Heart left ventricle (tissue), 16 donors: ENCODE data around the gene ABCA13. TPM values are rescaled to one million over a fixed set of nuclear protein-coding genes. Genes with fewer than 3 reads are reported as not detected.

Experiments
- ATAC-seq, 4 donors: fragments of 200-7000 bp; cut with Tn5 transposase; one replicate each; pipeline ENCODE4 v1.9.1; 2020 to 2022; ENCODE audit warnings: moderate library complexity in 4 of 4, mild to moderate bottlenecking in 3 of 4, moderate number of reproducible peaks in 1 of 4
- DNase-seq, 5 donors: peaks; one replicate each; pipeline ENCODE4 v3.0.0-alpha.2; 2020
- H3K27ac ChIP-seq, 12 donors: fragments of 200-600 bp; sonication (generic) in 4 of 12; one replicate each; pipeline versions ENCODE4 v1.5.0 to v1.8.0; 2016 to 2022; ENCODE audit warnings: mild to moderate bottlenecking in 2 of 12
- H3K27me3 ChIP-seq, 9 donors: fragments of 200-600 bp; sonication (generic) in 2 of 9; one replicate each; pipeline versions ENCODE4 v1.5.1 to v1.8.0; 2016 to 2022; ENCODE audit warnings: mild to moderate bottlenecking in 3 of 9
- H3K36me3 ChIP-seq, 9 donors: fragments of 200-600 bp; sonication (generic) in 2 of 9; one replicate each; pipeline versions ENCODE4 v1.5.0 to v1.8.0; 2018 to 2022; ENCODE audit warnings: mild to moderate bottlenecking in 2 of 9
- H3K4me1 ChIP-seq, 12 donors: fragments of 200-600 bp; sonication (generic) in 4 of 12; one replicate each; pipeline versions ENCODE4 v1.5.0 to v1.8.0; 2016 to 2022; ENCODE audit warnings: mild to moderate bottlenecking in 3 of 12
- H3K4me3 ChIP-seq, 12 donors: fragments of 200-600 bp; sonication (generic) in 4 of 12; one replicate each; pipeline versions ENCODE4 v1.5.0 to v1.8.0; 2017 to 2022; ENCODE audit warnings: mild to moderate bottlenecking in 9 of 12, moderate library complexity in 4 of 12
- H3K9me3 ChIP-seq, 12 donors: fragments of 200-600 bp; sonication (generic) in 4 of 12; one replicate each; pipeline versions ENCODE4 v1.5.0 to v1.8.0; 2016 to 2022; ENCODE audit warnings: mild to moderate bottlenecking in 1 of 12
- POLR2A ChIP-seq, 2 donors: fragments of 450-650 bp; IDR thresholded peaks; one replicate each; pipeline ENCODE4 v1.6.1; 2017; ENCODE audit warnings: antibody characterized with exemption in 2 of 2, mild to moderate bottlenecking in 2 of 2, moderate library complexity in 2 of 2
- WGBS, 4 donors: extraction: QIAGEN DNeasy Blood & Tissue Kit in 2 of 4; methylation state at CpG; one replicate each; pipeline versions ENCODE4 v1.1.5 to v1.1.7; 2013 to 2018; 5-methylcytosine and 5-hydroxymethylcytosine counted together
- intact Hi-C, 10 donors: fragments of 100-400 bp; cut with DNase I; formaldehyde crosslinking; loops; one replicate each; pipeline versions ENCODE4 v1.11.1 to v1.14.2; 2022
- polyA plus RNA-seq, 2 donors: library from polyadenylated mRNA; stranded (reverse); fragments of 200-250 nt; gene quantifications; one replicate each; pipeline ENCODE4 v1.2.3, GENCODE V29; 2013
- total RNA-seq, 9 donors: library from RNA; depleted of rRNA in 2 of 9; stranded (reverse); fragments of >200 nt in 2 of 9; fragmentation: NEBNext Ultra II Directional in 3 of 9; extraction: Animal tissue kit (Norgen Biotek cat#: 25700) in 3 of 9; gene quantifications; one replicate each; pipeline versions ENCODE4 v1.1.0 to v1.2.4, GENCODE V29; 2016 to 2023
- TF ChIP-seq, protein P1 (sequence below), 12 donors: fragments of 200-600 bp; sonication (generic) in 4 of 12; IDR thresholded peaks; one replicate each; pipeline versions ENCODE4 v1.5.0 to v1.8.0; 2018 to 2022; ENCODE audit warnings: antibody characterized with exemption in 12 of 12, mild to moderate bottlenecking in 5 of 12
- donor health status: ischemic (EF 13 %, LVEDD 7.1; RV severe dilation, severe dysfunction).
- donor health status: healthy with polysubstance abuse.
- donor health status: DM: no; HTN: yes; CAD: no.
- donor health status: DM: no; HTN: no; CAD: no.
- donor health status: ischemic (EF 25% LVEDD 6.9; RV normal size, moderate dysfunction).
- donor health status: ischemic (EF 25% LVEDD 5.7; RV mildly dilated, moderate dysfunction).
- donor health status: healthy.
- donor health status: DM: yes; HTN: yes; CAD: no.
- donor health status: ischemic (EF 35%, LVEDD 5.7; RV mildly dilated, moderate dysfunction).
- donor health status: nonischemic (EF 11% LVEDD 7.7; RV severe dilation, severe dysfunction).
- donor health status: DM: yes; HTN: yes; CAD: no.
- donor health status: PGD.
- donor health status: ischemic (EF 29% LVEDD 5.4; RV normal size, mild dysfunction).
- donor health status: nonischemic (EF 23%, LVEDD 6.1; RV moderate dilation, normal function).

Gene ABCA13
- total and polyA plus RNA-seq, 11 donors: 0.01 to 0.29 (median 0.07) TPM; not detected in 3

DNA sequence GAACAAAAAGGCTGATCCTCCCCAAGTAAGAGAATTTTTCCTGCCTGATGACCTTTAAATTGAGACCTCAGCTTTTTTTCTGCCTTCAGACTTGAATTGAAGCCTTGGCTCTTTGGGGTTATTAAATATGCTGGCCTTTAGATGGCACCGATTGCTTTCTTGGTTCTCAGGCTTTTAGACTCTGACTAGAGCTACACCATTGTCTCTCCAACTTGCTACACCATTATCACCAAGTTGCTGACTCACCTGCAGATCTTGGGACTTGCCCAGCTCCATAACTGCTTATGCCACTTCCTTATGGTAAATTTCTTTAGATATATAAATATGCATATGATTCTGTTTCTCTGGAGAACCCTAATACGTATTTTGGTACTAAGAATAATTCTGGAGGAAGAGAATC is 3.1 kb upstream of the ABCA13 start:
- no peaks in the 10 kb centered on the region for H3K4me1 ChIP-seq
- no peak overlapping the region for H3K27ac ChIP-seq
- WGBS, 4 donors: 54 to 86% (median 63%) methylated on average over 2 of the region's 2 CpGs
- ATAC-seq: no peak
- H3K9me3 ChIP-seq: no peaks in the 10 kb centered on the region
- intact Hi-C loops: no loop called here
- no peak for TF ChIP-seq POLR2A (IDR thresholded peaks at IDR 0.05)
- TF ChIP-seq, protein P1, sequence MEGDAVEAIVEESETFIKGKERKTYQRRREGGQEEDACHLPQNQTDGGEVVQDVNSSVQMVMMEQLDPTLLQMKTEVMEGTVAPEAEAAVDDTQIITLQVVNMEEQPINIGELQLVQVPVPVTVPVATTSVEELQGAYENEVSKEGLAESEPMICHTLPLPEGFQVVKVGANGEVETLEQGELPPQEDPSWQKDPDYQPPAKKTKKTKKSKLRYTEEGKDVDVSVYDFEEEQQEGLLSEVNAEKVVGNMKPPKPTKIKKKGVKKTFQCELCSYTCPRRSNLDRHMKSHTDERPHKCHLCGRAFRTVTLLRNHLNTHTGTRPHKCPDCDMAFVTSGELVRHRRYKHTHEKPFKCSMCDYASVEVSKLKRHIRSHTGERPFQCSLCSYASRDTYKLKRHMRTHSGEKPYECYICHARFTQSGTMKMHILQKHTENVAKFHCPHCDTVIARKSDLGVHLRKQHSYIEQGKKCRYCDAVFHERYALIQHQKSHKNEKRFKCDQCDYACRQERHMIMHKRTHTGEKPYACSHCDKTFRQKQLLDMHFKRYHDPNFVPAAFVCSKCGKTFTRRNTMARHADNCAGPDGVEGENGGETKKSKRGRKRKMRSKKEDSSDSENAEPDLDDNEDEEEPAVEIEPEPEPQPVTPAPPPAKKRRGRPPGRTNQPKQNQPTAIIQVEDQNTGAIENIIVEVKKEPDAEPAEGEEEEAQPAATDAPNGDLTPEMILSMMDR (IDR thresholded peaks at IDR 0.05): no peak
- no peak overlapping the region for H3K4me3 ChIP-seq
- no peaks in the 10 kb centered on the region for H3K27me3 ChIP-seq
- H3K36me3 ChIP-seq: no peaks in the 10 kb centered on the region
- DNase-seq: no peak

DNA sequence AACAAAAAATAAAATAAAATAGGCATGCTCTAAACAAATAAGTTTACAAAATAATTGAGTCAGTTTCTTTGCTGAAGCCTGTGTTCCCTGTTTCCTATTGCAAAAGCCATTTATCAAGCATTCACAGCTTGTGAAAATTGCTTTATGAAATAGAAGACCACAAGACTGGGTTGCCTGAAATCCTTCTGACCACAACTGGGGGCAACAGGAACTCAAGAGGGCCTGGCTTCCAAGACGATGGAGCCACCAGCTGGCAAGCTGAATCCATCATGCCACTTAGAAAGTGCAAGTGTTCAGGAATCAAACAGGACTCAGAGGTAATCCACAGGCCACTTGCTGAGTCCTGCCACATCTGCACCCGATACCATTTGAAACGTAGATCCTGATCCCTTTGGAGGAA is 752 bp upstream of the ABCA13 start:
- H3K4me1 ChIP-seq: no peaks in the 10 kb centered on the region
- H3K9me3 ChIP-seq: no peaks in the 10 kb centered on the region
- H3K4me3 ChIP-seq: no peak overlapping the region
- intact Hi-C loops: no loop called here
- ATAC-seq (no peak), DNase-seq (no peak)
- WGBS, 4 donors: 72 to 81% (median 76%) methylated on average over 3 of the region's 3 CpGs
- H3K27ac ChIP-seq: no peak overlapping the region
- no peaks in the 10 kb centered on the region for H3K36me3 ChIP-seq
- H3K27me3 ChIP-seq: no peaks in the 10 kb centered on the region
- TF ChIP-seq POLR2A (IDR thresholded peaks at IDR 0.05): no peak
- TF ChIP-seq, protein P1 (IDR thresholded peaks at IDR 0.05): no peak

DNA sequence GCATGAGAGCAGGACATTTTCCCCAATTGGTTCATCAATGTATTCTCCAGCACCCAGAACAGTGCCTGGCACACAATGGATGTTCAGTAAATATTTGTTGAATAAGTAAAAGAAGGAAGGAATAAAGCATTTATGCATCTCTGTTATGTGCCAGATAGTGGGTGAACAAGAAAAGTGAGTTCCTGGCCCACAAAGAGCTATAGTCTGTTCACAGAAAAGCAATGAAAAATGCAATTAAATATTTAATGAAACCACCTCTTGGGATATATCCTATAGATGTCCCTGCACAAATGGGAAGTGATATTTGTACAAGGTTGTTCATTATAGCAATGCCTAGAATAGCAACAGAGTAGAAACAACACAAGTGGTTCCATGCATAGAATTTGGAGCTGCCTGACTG is 2.1 kb downstream of the ABCA13 start:
- TF ChIP-seq, protein P1 (IDR thresholded peaks at IDR 0.05): no peak
- TF ChIP-seq POLR2A (IDR thresholded peaks at IDR 0.05): no peak
- ATAC-seq (no peak), DNase-seq (no peak)
- intact Hi-C loops: no loop called here
- Histone ChIP-seq H3K36me3 (no peaks in the 10 kb centered on the region), H3K4me1 (no peaks in the 10 kb centered on the region), H3K27me3 (no peaks in the 10 kb centered on the region), H3K27ac (no peak overlapping the region), H3K9me3 (no peaks in the 10 kb centered on the region), H3K4me3 (no peak overlapping the region)

DNA sequence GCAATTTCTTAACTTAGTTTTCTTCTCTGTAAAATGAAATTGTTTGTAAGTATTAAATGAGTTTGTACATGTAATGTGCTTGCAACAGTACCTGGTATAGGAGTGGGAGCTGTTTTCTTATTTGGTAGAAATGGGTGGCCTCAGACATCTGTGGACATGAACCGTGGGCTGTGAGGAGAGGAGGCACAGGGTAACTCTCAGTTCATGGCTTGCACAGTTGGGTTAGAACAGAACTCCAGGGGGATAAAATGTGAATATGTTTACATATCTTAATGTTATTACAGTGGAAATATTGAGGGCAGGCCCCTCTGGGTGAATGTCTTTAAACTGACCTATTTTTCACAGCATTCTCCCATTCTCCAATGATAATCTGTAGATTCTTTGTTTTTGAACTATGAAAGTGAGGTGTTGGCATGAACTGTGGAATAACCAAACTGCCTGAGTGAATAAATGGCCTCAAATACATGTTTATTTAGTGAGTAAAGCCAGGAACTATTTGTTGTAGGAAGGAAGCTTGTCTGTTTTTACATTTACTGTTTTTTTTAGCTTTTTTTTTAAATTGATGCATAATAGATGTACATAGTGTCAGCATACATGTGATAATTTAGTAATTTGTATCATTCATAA is 2.6 kb downstream of the ABCA13 start:
- ATAC-seq (no peak), DNase-seq (no peak)
- Histone ChIP-seq H3K9me3 (no peaks in the 10 kb centered on the region), H3K36me3 (no peaks in the 10 kb centered on the region), H3K4me3 (no peak overlapping the region), H3K27me3 (no peaks in the 10 kb centered on the region), H3K4me1 (no peaks in the 10 kb centered on the region), H3K27ac (no peak overlapping the region)
- TF ChIP-seq POLR2A (IDR thresholded peaks at IDR 0.05): no peak
- TF ChIP-seq, protein P1 (IDR thresholded peaks at IDR 0.05): no peak
- 74 to 89% (median 80%) methylated on average over 1 of the region's 1 CpG for WGBS, 4 donors
- intact Hi-C loops: no loop called here
